Measurements from ENCODE around the gene PPP6R2.

PPP6R2 gene

DNA sequence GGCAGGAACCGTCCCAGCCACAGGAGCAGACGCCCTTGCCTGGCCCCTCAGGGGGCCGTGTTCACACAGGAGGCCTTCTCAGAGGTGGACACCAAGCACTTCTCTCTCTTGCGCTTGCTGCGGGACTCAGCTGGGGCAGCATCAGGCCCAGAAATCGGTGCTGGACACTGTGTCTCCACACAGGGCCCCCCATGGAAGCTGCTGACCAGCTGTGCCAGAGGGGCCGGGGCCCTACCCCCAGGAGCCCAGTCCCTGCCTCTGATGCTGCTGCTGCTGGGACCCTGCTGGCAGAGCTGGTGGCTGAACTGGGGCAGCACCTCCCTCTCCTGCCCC is 39.6 kb upstream of the PPP6R2 start:
- TF ChIP-seq, protein P1, sequence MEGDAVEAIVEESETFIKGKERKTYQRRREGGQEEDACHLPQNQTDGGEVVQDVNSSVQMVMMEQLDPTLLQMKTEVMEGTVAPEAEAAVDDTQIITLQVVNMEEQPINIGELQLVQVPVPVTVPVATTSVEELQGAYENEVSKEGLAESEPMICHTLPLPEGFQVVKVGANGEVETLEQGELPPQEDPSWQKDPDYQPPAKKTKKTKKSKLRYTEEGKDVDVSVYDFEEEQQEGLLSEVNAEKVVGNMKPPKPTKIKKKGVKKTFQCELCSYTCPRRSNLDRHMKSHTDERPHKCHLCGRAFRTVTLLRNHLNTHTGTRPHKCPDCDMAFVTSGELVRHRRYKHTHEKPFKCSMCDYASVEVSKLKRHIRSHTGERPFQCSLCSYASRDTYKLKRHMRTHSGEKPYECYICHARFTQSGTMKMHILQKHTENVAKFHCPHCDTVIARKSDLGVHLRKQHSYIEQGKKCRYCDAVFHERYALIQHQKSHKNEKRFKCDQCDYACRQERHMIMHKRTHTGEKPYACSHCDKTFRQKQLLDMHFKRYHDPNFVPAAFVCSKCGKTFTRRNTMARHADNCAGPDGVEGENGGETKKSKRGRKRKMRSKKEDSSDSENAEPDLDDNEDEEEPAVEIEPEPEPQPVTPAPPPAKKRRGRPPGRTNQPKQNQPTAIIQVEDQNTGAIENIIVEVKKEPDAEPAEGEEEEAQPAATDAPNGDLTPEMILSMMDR (IDR thresholded peaks at IDR 0.05), result no peak
- no peak for DNase-seq (ENCODE audit: low spot score)
- Histone ChIP-seq H3K27ac (peak overlapping the region; percentile 83 to 98), H3K4me3 (peak overlapping the region; percentile 96)

DNA sequence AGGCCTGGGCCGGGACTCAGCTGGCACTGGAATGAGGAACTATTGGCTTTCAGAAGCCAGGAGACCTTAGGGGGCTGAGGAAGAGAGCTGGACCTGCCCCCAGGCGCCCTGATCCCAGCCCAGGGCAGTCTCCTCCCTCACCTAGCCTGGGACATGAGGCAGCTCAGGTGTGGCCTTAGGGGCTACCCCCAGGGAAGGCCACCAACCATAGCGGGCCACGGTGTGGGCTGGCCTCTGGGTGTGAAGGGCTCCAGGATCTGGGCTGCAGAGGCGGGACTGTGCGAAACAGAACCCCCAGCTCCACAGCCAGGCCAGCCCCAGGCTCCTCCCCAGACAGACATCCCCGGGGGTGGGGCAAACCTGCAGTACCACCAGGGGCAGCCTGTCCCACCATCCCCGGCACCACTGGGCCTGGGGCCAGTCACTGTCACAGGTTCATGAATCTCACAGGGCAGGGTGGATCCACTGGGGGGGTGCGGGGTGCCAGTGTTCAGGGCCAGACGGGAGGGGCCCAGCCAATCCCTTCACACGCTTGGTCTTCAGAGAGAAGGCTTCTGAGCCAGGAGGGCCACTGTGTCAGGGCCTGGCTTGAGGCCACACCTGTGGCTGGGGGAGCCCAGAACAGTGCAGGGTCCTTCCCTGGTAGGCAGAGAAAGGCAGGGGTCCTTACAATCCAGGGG is 39.1 kb upstream of the PPP6R2 start:
- Histone ChIP-seq H3K4me3 (peak overlapping the region; percentile 96), H3K27ac (peak overlapping the region; percentile 83 to 98)
- TF ChIP-seq, protein P1 (IDR thresholded peaks at IDR 0.05), result no peak
- DNase-seq (ENCODE audit: low spot score), result no peak

DNA sequence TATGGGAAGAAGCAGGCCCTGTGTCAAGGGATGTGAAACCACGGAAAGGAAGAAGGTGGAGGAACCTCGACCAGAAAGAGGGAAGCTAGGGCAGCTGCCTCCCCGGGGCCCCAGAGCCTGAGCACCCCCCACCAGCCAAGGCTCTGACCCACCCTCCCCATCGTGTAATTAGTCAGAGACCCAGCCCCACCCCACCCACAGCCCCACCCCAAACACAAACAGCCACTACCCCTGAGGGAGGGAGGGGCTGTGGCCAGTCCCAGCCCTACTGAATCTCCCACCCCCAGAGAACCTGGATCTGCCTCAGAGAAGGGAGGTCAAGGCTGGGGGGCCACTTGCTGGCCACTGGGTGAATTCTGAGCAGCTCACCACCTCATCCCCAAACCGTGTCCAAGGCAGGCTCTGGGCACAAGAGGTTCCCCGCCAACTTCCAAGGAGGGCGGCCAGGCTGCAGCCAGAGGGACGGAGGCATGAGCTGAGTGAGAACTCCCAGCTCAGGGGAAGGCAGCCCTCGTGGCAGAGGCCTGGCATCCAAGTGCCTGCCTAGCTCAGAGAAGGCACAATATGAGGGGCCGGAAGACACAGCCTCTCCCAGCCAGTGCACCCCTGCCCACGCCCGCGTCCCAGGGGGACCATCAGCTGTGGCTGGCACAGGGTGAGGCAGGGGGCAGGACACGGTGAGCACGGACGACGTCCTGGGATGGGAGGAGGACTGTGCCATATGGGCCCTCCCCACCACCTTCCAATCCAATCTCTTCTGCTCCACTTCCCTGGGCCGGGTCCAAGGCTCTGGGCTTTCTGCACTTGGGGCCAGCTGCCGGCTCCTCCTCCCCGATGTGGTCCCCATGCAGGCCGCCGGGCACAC is 38.4 kb upstream of the PPP6R2 start:
- TF ChIP-seq, protein P1 (IDR thresholded peaks at IDR 0.05), result no peak
- peak overlapping the region; percentile 96 for H3K4me3 ChIP-seq
- peak overlapping the region; percentile 83 to 98 for H3K27ac ChIP-seq
- DNase-seq (ENCODE audit: low spot score), result no peak

DNA sequence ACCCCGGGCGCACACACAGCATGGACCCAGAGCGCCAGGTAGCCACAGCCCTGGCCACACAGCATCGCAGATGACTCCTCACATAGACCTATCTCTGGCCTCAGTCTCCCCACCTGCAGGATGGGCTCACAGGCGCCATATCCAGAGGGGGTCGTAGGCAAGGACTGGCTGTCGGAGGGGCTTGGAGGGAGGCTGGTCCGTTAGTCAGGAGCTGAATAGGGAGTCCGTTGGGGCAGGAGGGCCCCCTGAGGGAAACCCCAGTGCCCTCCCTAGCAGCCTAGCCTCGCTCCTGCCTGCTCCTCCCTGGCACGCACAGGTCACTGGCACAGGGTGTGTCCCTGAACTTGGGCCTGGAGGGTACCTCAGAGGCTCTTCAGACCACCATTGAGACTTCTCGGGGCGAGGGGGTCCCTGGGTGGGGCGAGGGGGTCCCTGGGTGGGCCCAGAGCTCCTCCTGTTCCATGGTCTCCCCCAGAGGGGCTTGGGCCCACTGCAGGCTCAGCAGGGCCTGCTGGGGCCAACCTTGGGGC is 37.7 kb upstream of the PPP6R2 start:
- H3K27ac ChIP-seq, result peak overlapping the region; percentile 83 to 98
- H3K4me3 ChIP-seq, result peak overlapping the region; percentile 96
- no peak for DNase-seq (ENCODE audit: low spot score)
- TF ChIP-seq, protein P1 (IDR thresholded peaks at IDR 0.05), result no peak

DNA sequence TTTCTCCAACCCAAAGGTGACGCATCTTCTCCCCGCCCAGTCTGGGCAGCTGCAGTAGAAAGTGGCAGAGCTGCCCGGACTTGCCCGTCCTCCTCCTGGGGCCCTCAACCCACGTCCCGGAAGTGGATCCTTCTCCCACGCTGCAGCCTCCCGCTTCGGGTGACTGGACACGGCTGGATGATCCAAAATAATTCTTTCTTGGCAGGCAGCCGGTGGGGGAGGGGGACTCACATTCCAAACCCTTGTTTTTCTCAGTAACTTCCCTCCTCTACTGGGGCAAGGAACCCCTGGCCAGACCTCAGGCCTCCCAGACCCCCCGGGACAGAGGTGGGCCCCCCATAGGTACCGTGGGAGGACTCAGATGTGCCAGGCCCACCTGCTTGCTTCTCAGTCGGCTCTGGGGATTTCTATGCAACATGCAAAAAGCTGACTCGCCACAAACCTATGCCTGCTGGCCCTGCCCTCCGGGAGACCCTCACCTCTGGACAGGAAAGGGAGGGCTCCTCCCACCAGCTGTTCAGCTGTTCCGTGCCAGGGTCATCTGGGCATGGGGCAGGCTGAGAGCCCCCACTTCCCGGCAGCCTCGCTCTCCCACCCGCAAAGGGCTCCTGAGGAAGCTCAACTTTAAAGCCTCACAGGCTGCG is 37.1 kb upstream of the PPP6R2 start:
- H3K4me3 ChIP-seq, result peak overlapping the region; percentile 96
- TF ChIP-seq, protein P1 (IDR thresholded peaks at IDR 0.05), result no peak
- H3K27ac ChIP-seq, result peak overlapping the region; percentile 83 to 98
- peak; percentile 93 for DNase-seq (ENCODE audit: low spot score)

DNA sequence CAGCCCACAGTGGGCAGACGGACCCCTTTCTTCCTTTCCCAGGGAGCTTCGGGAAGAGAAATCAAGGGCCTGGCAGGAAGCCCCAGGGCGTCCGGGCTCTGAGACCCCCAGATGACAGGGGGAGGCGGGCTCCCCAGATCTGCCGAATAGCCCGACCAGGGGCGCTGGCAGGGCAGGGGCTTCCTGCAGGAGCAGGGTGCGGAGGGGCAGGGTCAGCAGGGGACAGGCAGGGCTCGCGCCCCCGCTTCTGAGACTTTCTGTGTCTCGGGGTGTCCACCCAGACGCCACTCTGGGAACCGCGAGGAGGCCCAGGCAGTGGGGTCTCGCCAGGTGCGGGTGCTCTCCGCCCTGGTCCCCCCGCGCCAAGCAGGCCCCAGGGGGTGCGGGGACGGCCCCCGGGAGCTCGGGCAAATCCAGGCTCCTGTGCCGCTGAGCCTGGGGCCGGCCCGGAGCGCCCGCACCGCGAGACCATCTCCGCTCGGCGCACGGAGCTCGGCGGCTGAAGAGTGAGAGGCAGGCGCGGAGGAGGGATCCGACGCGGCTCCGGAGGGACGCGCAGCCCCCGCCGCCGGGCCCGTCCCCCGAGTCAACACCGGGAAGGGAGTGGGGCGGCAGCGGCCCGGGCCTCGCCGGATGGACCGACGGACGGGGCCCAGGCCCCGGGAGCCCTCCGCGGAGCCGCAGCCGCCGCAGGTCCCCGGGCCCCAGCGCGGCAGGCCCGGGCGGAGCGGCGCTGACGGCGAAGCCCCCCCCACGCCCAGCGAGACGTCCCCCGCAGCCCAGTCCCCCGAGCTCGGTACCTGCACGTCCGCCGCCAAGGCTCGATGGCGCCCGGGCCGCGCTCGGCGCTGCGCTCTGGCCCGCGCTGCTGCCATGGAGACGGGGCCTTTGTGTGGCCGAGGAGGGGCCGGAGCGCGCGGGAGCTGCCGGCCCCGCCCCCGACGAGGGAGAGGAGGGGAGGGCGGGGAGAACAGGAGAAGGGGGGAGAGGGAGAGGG is 36.1 kb upstream of the PPP6R2 start, which contains the start of gene PLXNB2:
Gene PLXNB2, minus strand, starts transcription at position 894 of the 997 bp plus-strand sequence. CDS start 17,062 bp downstream, outside the sequence.
- Histone ChIP-seq H3K4me3 (peak within 1 kb of the TSS; percentile 96), H3K27ac (peak within 1 kb of the TSS; percentile 83 to 98)
- DNase-seq (ENCODE audit: low spot score), result no peak
- TF ChIP-seq, protein P1 (IDR thresholded peaks at IDR 0.05), result no peak

Data from coronary artery (tissue), 2 donors.